Hematopoietic multipotent progenitor cell treated with erythropoietin and hydrocortisone succinate and interleukin-3 and kit ligand, for 17 days (in vitro differentiated cells): Measurements from ENCODE around the gene SV2C.

ENCODE experiments used
- DNase-seq: peaks from one replicate; pipeline ENCODE4 v3.0.0-alpha.2; 2015; ENCODE audit warnings: low spot score

SV2C gene

DNA sequence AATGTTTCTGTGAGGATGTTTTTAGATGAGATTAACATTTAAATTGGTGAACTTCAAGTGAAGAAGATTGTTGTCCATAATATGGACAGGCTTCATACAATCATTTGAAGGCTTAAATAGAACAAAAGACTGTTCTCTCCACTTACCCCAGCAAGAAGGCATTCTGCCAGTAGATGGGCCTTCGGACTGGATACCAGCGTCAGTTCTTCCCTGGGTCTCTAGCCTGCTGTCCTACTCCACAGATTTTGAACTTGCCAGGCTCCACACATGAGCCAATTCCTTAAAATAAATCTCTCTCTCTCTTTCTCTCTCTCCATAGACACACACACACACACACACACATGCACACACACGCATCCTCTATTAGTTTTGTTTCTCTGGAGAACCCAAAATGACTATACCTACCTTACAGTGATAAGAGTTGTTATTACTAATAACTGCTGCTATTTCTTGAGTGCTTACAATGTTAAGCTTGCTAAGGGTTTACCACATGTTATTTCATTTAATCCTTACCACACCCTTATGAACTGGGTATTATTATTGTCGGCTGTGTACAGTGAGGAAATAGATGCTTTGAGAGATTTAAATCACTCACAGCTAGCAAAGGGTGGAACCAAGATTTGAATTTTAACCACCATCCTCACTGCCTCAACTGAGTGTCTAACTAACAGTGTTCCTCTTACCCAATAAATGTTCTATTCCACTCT lies 300.1 kb downstream of the SV2C start:
- DNase-seq, result no peak

GRCh38 chr5:76384189-76384588 lies 301.0 kb downstream of the SV2C start:
- no peak for DNase-seq

DNA sequence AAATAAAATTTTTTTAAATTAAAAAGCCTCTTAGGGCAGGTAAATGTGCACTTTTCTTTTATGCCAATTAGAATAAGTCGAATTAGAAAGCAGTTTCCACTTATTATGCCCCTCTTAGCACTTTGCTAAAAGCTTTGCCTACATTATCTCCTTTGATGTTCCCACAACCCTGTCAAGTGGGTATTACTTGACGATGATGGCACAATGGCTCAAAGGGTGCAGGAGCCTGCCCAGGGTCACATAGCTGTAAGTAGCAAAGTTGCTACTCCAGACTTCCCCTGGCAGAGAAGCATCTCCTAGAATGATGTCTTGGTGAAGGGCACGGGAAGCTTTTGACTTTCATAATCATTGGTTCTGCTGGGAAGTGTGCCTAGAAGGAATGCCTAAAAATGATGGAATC lies 301.5 kb downstream of the SV2C start:
- no peak for DNase-seq

DNA sequence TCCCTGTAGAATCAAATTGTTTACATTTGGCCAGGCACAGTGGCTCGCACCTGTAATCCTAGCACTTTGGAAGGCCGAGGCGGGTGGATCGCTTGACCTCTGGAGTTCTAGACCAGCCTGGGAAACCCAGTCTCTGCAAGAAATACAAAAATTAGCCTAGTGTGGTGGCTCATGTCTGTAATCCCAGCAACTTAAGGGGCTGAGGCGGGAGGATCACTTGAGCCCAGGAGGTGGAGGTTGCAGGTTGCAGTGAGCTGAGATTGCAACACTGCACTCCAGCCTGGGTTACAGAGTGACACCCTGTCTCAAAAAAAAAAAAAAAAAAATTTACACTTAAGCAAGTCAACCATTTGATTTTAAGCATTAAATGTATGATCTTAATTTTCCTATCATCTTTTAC lies 302.4 kb downstream of the SV2C start:
- DNase-seq, result no peak

DNA sequence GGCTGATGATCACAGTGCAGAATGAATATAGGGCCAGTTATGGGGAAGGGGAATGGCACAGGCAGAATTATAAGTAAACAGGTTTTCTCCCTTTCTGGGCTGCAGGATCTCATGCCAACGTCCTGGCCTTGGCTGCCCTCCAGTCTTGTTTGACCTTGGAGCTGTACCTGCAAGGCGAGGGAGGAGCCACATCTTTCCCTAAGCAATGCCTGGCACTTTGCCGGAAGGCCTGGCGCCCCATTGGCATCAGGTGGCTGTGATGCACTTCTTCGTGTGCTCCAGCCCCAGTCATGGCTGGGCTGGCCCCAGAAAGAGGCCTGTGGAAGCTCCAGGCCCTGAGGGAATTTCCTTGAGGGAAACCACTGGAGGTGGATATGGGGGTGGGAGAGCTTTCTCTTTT lies 303.2 kb downstream of the SV2C start:
- no peak for DNase-seq

GRCh38 chr5:76388236-76388635 lies 305.1 kb downstream of the SV2C start:
- no peak for DNase-seq

DNA sequence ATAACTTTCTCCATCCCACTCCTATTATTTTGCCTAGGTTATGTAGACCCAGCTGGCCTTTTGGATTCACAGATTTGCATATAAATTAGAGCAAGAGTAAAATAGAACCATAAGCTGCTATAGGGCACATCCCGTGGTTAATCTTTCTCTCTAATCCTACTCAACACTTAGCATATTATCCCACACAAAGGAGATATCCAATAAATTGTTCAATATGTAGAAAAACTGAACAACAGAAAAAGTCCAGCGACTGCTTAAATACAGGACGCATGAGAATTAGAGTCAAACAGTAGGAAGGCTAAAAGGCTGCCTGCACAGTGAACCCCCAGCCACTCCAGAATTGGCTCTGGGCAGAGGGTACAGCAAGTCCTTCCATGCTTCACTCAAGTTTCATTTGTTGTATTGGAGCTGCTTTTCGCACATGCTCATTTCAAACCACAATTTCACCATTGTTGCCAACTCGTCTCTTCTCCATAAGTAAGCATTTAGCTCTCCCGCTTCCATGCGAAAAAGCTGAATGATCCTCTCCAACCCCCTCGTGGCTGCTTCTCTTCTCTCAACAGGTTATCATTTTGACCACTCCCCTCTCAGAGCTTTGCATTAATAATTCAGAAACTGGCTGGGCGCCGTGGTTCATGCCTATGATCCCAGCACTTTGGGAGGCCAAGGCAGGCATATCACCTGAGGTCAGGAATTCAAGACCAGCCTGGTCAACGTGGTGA lies 305.8 kb downstream of the SV2C start:
- no peak for DNase-seq

GRCh38 chr5:76389513-76390154 lies 306.5 kb downstream of the SV2C start:
- DNase-seq, result no peak

DNA sequence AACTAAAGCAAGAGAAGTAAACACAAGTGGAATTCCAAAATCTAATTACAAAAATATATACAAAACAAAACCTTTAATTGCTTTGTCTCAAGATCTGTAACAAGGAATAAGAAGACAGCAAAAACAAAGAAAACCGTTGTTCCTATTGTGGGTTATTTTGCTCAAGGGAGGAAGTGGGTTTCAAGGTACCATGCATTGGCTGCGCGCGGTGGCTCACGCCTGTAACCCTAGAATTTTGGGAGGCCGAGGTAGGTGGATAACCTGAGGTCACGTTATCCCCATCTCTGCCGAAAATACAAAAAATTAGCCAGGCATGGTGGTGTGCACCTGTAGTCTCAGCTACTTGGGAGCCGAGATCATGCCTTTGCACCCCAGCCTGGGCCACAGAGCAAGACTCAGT lies 307.8 kb downstream of the SV2C start:
- DNase-seq, result no peak

DNA sequence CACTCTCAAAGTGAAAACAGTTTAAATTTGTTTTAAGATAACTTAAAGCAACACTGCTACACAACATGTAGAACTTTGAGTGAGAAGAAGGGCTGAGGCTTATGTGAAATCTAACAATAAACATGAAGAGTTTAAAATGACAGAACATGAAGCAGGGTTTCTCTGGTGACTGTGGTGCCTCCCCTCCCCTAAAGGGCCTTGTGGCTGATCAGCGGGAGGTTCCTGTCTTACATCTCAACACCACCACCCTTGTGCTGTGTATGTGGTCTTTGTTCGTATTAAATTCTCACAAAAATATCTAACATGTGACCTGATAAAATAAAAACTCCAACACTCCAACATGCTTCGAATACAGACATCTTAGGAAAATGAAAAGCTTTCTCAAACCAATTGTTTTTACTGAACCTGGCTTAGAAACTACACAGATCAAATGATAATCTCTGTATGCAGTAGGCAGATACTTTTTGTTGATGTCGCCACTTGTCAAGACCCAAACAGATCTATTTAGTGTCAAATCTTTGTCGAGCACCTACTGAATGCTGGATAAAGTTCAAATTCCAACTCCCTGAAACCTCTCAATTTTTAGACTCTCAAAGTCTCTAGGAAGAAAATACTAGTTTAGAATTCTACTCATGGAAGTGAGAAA lies 310.0 kb downstream of the SV2C start:
- DNase-seq, result no peak

- no peak for DNase-seq
Measured at GRCh38 chr5:76397200-76397599, 314.0 kb downstream of the SV2C start.

DNA sequence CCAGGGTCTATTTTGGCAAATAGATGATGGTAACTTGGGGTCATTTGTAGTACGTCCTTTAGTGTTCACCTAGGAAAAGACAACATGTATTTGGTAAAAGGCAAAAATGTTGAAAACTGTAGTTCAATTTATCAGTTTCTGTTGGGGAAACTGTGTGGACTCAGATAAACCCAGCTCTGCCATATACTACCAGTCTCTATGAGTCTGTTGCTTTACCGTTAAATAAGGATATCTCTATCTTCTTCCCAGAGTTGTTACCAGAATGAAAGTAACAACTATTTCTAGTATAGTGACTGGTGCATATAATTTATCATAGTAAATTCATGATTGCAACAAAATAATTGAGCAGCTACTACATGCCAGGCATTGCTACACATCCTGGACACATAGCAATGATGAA lies 316.1 kb downstream of the SV2C start:
- no peak for DNase-seq

GRCh38 chr5:76400466-76400865 lies 317.3 kb downstream of the SV2C start:
- no peak for DNase-seq

DNA sequence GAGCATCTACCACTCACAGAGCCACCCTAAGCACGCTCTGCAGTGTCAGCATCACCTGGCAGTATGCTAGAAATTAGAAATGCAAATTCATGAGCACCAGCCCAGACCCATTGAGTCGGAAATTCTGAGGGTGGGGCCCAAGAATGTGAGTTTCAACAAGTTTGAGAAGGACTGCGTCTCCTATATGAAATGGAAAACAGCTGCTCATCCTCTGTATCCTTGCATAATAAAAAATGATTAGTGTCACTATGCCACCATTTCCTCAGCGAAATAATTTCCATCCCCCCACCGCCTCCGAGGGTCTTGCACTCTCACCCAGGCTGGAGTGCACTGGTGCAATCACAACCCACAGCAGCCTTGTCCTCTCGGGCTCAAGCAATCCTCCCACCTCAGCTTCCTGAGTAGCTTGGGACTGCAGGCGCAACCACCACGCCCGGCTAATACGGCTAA lies 318.6 kb downstream of the SV2C start:
- DNase-seq, result peak; percentile 41

DNA sequence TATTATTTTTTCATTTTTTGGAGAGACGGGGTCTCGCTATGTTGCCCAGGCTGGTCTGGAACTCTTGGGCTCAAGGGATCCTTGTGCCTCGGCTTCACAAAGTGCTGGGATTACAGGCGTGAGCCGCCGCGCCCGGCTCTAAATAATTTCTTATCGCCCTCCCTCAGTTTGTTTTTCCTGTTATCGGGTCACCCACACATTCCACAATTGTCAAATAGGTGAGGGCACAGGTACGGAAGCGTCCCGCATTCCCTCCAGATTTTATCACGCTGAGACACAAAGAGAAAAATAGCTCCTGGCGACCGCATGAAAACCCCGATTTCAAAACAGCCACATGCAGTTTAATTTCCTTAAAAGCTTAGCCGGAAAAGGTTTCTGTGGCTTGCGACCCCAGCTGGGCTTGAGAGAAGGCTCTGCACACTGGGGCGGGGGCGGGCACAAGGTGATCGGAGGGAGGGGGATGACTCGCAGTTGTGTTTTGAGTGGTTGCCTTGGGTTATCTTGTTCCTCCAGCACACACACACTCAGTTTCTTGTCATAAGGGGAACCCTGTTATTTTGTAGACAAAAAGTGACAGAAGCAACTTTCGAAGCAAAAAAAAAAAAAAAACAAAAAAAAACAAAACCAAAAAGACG lies 319.2 kb downstream of the SV2C start:
- no peak for DNase-seq

GRCh38 chr5:76402886-76403765 lies 319.9 kb downstream of the SV2C start, which contains the start of gene IQGAP2:
Gene IQGAP2, plus strand, starts transcription at chr5:76403285. Its CDS starts 261 bp downstream, at chr5:76403546.
- peak; percentile 82 for DNase-seq
